Dedifferentiated amniotic fluid mesenchymal stem cell (primary cell): ENCODE measurements around the gene SCGB1C2.
"Not testable (repeated sequence)": the region's sequence is repeated elsewhere in the genome, so short reads cannot be mapped to it uniquely, and the experiment has no call there.

Experiments
- DNase-seq: peaks from one replicate; pipeline ENCODE4 v3.0.0-alpha.2; 2016; ENCODE audit errors: extremely low spot score

SCGB1C2 gene

GRCh38 chr17:137166-137807 is at the start of gene SCGB1C2:
SCGB1C2 (plus strand) TSS chr17:137569; CDS start chr17:137591, 22 bp downstream.
- DNase-seq = not testable (repeated sequence)

GRCh38 chr17:113111-113510 is 24.3 kb upstream of the SCGB1C2 start:
- DNase-seq = not testable (repeated sequence)

GRCh38 chr17:118339-118917 is 18.9 kb upstream of the SCGB1C2 start:
- not testable (repeated sequence) for DNase-seq

DNA sequence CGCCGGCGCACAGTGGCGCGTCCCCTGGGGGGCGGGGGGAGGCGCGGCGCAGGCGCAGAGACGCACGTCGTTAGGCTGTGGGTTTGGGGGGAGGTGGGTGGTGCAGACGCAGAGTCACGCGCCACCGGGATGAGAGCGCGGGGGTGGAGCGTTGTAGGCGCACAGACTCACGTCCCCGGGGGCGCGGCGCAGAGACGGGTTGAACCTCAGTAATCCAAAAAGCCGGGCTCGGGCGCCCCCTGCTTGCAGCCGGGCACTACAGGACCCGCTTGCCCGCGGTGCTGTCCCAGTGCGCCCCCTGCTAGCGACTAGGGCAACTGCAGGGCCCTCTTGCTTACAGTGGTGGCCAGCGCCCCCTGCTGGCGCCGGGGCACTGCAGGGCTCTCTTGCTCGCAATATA is 3.4 kb upstream of the SCGB1C2 start:
- not testable (repeated sequence) for DNase-seq

DNA sequence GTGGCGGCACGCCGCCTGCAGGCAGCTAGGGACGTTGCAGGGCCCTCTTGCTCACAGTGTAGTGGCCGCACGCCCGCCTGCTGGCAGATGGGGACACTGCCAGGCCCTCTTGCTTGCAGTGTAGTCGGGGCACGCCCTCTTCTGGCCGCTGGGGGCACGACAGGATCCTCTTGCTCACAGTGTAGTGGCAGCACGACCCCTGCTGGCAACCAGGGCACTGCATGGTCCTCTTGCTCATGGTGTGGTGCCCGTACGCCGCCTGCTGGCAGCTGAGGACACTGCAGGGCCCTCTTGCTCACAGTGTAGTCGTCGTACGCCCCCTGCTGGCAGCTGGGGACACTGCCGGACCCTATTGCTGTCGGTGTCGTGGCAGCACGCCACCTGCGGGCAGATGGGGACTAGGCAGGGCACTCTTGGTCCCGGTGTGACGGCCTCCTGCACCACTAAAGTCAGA is 3.0 kb upstream of the SCGB1C2 start:
- DNase-seq = not testable (repeated sequence)

DNA sequence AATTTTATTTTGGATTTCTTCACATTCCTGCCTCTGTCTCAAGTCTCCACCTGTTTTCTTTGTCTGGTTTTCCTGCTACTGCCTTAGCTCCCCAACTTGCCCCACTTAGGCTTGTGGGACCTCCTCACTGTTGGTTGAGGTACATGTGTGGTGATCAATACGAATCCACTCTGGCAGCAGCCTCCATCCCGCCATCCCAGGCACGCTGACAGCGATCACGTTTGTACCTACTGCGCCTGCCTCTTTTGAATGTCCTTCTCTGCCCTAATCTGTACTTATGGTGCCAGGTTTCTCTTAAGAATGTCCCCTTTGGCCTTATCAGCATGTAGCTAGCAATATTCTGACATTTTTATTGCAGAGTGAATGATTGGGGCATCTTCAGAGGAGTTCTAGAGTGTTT is 2.3 kb upstream of the SCGB1C2 start:
- DNase-seq = not testable (repeated sequence)

DNA sequence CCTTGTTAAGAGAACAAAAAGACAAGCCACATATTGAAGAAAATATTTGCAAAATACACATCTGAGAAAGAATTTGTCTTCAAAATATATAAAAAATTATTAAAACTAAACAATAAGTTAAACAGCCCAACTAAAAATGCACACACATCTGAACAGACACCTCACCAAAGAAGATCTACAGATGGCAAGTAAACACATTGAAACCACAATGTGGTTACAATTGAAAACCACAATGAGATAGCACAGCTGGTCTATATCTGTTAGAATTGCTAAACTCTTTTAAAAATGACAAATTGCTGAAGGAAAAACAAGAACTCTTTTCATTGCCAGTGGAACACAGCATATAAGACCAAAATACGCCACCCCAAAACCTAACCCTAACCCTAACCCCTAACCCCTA is 1.5 kb upstream of the SCGB1C2 start:
- DNase-seq = not testable (repeated sequence)

DNA sequence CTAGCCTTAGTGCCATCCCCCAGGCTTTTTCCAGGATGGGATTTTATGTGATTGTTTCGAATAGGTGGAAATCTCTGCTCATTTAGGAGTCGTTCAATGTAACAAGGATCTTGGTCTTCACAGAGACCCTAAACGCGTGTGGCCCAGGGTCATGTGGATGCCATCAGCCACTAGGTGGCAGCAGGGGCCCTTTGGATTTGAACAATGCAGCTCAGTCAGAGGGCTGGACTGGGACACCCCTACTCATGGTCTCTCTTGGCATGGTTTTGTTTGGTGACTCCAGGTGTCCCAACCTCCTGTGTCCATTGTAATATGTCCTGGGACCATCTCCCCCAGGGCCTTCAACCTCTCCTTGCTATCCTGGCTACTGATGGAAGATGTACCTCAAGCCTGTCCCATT is 838 bp upstream of the SCGB1C2 start:
- not testable (repeated sequence) for DNase-seq

- DNase-seq = not testable (repeated sequence)
These were observed 2.2 kb downstream of the SCGB1C2 start for GRCh38 chr17:139401-140205.

DNA sequence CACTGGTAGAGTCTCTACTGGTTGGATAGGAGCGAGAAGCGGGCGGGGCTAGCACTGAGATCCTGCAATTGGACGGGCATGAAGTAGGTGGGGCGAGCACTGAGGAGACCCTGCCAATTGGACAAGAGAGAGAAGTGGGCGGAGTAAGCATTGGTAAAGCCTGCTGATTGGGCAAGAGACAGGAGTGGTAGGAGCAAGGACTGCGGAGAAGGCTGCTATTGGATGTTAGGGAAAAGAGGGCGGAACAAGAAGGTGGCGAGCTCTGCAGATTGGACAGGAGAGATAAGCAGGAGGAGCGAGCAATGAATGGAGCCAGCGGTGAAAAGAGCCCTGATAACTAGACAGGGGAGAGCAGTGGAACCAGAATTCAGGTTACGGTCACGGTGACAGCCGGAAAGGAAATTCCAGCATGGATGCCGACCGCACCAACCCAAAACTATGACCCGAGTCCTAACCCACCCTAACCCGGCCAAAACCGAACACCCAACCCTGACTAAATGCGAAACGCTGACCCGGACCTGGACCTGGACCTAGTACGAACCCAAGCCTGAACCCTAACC is 4.8 kb downstream of the SCGB1C2 start:
- DNase-seq = no peak

GRCh38 chr17:142876-143784 is 5.8 kb downstream of the SCGB1C2 start:
- no peak for DNase-seq

GRCh38 chr17:143785-144281 is 6.5 kb downstream of the SCGB1C2 start:
- DNase-seq = peak; percentile 22

- DNase-seq = no peak
These were observed 7.7 kb downstream of the SCGB1C2 start for GRCh38 chr17:144936-145670.

- no peak for DNase-seq
These were observed 8.5 kb downstream of the SCGB1C2 start for GRCh38 chr17:145671-146541.

- DNase-seq = no peak
These were observed 9.2 kb downstream of the SCGB1C2 start for GRCh38 chr17:146546-146945.

DNA sequence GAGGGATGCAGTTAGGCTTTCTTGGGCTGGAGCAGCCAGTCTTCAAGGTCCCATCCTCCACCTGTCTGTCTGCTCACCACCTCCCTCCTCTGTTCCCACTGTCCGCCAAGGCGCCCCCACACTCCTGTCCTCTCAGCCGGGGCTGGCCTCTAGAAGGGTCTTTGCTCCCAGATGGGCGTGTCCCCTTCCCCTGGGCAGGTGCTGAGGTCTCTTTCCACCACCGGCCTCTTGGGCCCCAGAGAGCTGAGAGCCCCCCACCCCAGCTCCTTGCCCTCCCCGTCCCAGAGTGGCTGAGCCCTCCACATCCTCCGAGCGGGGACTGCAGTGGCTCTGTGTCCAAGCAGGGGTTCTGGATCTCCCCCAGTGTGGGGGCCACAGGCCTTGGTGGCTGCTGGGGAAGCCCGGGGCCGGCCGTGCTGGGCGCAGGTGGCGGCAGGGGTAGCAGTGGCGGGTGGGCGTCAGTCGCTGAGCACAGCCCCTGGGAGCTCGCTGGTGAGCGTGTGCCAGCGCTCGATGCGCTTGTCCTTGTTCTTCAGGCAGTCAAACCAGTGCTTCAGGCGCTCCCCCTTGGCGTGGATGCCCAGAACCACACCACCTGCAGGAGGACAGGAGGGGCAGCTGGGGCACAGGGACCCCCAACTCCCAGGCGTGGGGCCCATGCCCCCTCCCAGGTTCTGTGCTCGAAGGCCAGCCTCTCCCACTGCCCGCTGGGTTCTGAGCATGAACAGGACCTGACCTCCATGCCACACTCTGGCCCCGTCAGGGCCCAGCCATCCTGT is 9.8 kb downstream of the SCGB1C2 start:
- no peak for DNase-seq

- no peak for DNase-seq
These were observed 10.7 kb downstream of the SCGB1C2 start for GRCh38 chr17:147796-148740.
